ENCODE data around the gene ECI1. TPM values are rescaled to one million over a fixed set of nuclear protein-coding genes. Genes with fewer than 3 reads are reported as not detected.

Gene ECI1
- total and polyA plus RNA-seq, 2 of the 13 experiments (the other 11 are each of a cell fraction or from before 2014, with no cell fraction given), result 82.0 to 102 TPM

DNA sequence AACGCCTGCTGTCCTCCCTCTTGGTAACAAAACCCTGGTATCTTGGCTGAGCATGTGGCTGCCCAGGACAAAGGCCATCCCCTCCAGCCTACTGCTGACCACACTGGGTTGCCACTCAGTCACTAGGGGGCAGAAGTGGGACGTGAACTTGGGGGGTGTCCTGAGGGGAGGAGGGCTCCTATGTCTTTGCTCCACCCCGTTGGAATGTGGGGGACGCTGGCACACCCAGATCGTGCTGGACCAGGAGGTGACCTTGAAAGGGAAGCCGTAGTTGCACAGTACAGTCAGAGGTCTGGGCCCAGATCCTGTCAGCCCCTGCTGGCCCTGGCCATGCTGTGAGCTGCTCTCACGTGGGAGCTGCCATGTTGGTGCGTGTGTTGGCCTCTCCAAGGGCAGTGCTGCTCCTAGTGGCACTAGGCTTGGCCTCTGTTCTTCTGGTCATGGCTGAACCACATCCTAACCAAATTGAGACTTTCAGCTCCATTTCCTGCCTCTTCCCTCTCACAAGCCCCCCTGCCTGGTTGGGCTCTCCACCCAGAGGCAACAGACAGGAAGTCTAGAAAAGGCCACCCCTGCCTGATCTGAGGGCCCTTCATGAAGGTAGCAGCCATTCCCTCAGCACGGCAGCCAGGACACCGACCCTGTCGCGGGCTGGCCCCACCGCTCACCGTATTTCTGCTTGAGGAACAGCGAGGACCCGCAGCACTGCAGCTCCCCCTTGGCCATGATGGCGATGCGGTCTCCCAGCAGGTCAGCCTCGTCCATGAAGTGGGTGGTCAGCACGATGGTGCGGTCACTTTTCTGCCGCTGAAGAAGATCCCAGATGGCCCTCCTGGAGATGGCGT, 45.5 kb upstream of the ECI1 start (continued):
- TF ChIP-seq SALL1 (CRISPR knock-in tag; IDR thresholded peaks at IDR 0.05) (peak; percentile 22; the same call in 1 of the 2 replicates), ZFX (CRISPR knock-in tag; IDR thresholded peaks at IDR 0.05; ENCODE audit: low read depth) (peak; percentile 52), SAP130 (CRISPR knock-in tag; IDR thresholded peaks at IDR 0.05; ENCODE audit: low read depth) (peak; percentile 43; the same call in 1 of the 2 replicates), SOX5 (CRISPR knock-in tag; IDR thresholded peaks at IDR 0.05; ENCODE audit: borderline replicate concordance) (no peak), ZNF501 (CRISPR knock-in tag; IDR thresholded peaks at IDR 0.05) (no peak), ZNF644 (CRISPR knock-in tag; IDR thresholded peaks at IDR 0.05; ENCODE audit: low read depth) (0 out of 2 replicates have a peak, but pooled peaks have one; percentile 52)
- TF ChIP-seq, protein P1, sequence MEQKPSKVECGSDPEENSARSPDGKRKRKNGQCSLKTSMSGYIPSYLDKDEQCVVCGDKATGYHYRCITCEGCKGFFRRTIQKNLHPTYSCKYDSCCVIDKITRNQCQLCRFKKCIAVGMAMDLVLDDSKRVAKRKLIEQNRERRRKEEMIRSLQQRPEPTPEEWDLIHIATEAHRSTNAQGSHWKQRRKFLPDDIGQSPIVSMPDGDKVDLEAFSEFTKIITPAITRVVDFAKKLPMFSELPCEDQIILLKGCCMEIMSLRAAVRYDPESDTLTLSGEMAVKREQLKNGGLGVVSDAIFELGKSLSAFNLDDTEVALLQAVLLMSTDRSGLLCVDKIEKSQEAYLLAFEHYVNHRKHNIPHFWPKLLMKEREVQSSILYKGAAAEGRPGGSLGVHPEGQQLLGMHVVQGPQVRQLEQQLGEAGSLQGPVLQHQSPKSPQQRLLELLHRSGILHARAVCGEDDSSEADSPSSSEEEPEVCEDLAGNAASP (CRISPR knock-in tag; IDR thresholded peaks at IDR 0.05; ENCODE audit: borderline replicate concordance), result no peak
- TF ChIP-seq, protein P2, sequence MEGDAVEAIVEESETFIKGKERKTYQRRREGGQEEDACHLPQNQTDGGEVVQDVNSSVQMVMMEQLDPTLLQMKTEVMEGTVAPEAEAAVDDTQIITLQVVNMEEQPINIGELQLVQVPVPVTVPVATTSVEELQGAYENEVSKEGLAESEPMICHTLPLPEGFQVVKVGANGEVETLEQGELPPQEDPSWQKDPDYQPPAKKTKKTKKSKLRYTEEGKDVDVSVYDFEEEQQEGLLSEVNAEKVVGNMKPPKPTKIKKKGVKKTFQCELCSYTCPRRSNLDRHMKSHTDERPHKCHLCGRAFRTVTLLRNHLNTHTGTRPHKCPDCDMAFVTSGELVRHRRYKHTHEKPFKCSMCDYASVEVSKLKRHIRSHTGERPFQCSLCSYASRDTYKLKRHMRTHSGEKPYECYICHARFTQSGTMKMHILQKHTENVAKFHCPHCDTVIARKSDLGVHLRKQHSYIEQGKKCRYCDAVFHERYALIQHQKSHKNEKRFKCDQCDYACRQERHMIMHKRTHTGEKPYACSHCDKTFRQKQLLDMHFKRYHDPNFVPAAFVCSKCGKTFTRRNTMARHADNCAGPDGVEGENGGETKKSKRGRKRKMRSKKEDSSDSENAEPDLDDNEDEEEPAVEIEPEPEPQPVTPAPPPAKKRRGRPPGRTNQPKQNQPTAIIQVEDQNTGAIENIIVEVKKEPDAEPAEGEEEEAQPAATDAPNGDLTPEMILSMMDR (CRISPR knock-in tag; IDR thresholded peaks at IDR 0.05), result peak; percentile 78
- TF ChIP-seq, protein P3, sequence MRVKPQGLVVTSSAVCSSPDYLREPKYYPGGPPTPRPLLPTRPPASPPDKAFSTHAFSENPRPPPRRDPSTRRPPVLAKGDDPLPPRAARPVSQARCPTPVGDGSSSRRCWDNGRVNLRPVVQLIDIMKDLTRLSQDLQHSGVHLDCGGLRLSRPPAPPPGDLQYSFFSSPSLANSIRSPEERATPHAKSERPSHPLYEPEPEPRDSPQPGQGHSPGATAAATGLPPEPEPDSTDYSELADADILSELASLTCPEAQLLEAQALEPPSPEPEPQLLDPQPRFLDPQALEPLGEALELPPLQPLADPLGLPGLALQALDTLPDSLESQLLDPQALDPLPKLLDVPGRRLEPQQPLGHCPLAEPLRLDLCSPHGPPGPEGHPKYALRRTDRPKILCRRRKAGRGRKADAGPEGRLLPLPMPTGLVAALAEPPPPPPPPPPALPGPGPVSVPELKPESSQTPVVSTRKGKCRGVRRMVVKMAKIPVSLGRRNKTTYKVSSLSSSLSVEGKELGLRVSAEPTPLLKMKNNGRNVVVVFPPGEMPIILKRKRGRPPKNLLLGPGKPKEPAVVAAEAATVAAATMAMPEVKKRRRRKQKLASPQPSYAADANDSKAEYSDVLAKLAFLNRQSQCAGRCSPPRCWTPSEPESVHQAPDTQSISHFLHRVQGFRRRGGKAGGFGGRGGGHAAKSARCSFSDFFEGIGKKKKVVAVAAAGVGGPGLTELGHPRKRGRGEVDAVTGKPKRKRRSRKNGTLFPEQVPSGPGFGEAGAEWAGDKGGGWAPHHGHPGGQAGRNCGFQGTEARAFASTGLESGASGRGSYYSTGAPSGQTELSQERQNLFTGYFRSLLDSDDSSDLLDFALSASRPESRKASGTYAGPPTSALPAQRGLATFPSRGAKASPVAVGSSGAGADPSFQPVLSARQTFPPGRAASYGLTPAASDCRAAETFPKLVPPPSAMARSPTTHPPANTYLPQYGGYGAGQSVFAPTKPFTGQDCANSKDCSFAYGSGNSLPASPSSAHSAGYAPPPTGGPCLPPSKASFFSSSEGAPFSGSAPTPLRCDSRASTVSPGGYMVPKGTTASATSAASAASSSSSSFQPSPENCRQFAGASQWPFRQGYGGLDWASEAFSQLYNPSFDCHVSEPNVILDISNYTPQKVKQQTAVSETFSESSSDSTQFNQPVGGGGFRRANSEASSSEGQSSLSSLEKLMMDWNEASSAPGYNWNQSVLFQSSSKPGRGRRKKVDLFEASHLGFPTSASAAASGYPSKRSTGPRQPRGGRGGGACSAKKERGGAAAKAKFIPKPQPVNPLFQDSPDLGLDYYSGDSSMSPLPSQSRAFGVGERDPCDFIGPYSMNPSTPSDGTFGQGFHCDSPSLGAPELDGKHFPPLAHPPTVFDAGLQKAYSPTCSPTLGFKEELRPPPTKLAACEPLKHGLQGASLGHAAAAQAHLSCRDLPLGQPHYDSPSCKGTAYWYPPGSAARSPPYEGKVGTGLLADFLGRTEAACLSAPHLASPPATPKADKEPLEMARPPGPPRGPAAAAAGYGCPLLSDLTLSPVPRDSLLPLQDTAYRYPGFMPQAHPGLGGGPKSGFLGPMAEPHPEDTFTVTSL (CRISPR knock-in tag; IDR thresholded peaks at IDR 0.05; ENCODE audit: borderline replicate concordance), result no peak

All from HepG2 (cell line).